GM21447 (cell line): Measurements from ENCODE around the gene STK39.

Source experiments
- ATAC-seq: cut with Tn5 transposase; IDR thresholded peaks from one replicate; pipeline ENCODE4 v1.9.1; 2021; ENCODE audit not compliant: unreplicated experiment

The STK39 gene

DNA sequence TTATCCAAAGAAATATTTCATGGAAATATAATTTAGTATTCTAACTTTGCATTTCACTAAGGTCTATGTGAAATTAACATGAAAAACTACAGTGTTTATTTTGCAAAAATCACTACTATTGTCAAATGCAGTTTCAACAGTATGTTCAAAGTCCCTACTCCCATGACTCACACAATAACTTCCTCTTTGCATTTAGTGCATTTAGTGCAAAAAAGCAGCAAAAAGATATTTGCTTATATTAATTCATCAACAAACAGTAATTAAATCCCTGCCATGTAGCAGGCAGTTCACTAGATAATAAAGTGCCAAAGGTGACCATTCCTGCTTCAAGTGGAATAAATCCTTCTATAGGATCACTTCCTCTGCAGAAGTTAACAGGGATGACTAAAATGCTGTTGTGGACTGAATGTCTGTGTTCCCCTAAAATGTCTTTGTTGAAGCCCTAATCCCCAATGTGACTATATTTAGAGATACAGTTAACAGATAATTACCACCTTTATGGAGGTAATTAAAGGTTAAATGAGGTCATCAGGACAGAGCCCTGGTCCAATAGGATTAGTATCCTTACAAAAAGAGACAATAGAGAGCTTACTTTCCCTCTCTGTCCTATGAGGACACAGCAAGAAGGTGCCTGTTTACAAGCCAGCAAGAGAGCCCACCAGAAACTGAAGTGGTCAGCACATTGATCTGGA, 61.7 kb downstream of the STK39 start:
- ATAC-seq = no peak

DNA sequence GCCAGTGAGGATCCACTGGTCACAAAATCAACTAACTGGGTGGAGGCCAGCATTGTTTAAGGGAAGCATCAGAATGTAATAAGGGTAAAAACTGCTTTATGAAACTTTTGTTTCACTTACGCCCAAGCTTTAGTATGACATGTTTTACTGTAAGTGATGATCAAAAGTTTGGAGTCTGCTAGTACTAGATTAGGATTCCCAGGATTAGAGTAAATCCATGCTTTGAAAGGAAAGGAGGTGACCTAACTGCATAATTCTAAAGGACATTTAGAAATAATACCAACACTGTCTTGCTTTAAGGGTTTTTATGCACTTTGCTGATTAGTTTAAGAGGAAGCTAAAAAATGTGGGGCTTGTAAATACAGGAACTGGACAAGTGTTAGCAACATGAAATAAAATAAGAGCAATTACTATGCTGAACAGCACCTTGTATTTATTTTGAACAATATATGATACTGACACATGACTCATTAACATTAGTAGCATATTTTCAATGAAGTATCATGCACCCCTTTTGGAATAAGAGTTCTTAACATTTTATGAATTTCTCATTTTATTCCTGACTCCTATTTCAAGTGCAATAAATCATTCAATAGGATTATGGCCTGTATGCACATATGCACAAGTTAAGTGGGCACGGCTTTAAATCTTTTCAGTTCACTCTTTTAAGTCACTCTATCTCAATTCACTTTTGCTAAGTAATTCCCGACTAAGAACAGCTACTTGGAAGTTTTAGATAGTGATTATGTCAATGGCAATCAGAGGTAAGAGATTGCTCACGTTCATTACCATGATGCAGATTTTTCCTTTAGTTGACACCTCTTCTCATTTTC, 62.5 kb downstream of the STK39 start:
- ATAC-seq = no peak

- ATAC-seq = no peak
Observed at GRCh38 chr2:168183308-168183997, 63.9 kb downstream of the STK39 start.

- ATAC-seq = no peak
Observed at GRCh38 chr2:168182550-168183249, 64.7 kb downstream of the STK39 start.

GRCh38 chr2:168181825-168182224, 65.6 kb downstream of the STK39 start:
- ATAC-seq = no peak

DNA sequence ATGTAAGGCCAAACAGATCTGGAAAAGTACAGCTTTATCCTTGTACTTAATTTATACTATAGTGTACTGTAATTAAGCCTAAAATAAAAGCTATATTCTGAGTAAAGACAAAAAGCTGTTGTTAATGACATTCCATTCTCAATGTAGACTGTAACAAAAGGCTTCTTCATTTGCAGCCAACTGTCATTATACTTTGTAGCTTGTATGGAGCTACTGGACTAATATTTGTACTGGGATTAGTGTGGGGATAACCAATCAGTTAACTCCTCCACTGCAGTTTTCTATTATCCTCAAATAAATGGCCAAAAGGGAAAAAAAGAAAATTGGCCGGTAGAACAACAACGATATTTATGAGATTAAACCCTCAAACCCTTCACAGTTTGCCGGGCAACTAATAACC, 66.5 kb downstream of the STK39 start:
- ATAC-seq = no peak

DNA sequence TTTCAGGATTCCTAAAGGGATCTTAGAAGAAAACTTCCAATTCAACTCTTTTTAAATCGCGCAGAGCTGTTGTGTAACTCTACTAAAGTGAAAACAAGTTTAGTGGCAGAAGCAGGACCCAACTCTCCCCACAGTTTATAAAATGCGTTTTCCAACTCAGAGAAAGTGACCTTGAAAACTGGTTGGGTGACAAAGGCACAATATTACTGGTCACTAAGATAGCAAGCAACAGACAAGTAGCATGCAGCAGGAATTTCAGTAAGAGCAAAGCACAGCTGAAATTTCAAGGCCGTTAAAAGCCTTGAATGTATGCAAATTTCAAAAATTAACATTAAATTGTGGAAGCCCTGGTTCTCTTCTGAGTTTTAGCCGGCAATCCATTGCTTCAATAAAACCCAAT, 66.9 kb downstream of the STK39 start:
- no peak for ATAC-seq

- ATAC-seq = no peak
Observed at GRCh38 chr2:168179592-168179991, 67.8 kb downstream of the STK39 start.

DNA sequence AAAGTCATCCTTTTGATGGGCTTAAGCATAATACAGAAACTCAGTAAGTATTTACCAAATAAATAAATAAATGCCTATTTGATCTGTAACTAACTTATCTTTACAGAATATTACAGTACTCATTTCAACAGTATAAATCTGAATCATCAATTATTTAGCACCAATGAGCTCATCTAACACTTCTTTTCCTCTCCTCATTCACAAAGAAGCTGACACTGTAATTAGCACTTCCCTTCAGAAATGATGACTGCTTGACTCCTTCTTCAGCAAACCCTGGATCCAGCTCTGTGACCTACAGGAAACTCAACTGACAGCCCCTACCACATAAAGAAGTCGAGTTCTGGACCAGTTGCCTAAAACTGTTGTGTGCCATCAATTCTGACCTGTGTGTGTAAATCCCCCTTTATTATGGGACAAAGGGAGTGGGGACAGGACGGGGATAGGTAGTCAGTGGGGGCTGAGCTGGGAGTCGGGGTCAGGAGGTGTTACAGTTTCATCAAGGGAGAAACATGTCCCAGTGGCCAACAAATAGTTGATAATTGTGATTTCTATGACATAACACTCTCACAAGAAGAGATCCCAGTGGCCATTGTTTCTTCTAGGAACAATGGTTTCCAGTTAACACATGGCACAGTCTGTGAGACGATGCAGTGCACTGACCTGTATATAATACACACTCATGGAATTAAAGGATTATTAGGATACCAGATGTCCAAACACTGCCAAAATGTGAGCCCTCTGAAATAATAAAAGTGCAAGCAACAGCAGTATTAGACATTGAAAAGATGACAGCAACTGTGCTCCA, 68.7 kb downstream of the STK39 start:
- no peak for ATAC-seq

GRCh38 chr2:168176402-168176801, 71.0 kb downstream of the STK39 start:
- no peak for ATAC-seq

- ATAC-seq = no peak
Observed at GRCh38 chr2:168175469-168175868, 71.9 kb downstream of the STK39 start.

DNA sequence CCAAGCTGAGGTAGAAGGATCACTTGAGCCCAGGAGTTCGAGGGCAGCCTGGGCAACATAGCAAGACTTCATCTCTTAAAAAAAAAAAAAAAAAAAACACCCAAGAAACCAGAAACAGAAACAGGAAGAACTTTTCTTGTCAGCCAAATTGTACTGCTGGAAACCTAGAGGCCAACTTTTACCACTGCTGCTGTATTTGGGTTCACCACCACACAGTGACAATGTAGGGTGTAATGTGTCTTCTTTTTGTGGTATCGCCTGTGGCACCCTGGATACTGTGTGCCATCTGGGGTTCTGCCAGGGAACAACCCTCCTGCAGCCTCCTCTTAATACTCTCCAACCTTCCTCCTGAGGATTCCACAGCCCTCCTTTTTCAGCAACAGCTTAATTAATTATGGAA, 72.6 kb downstream of the STK39 start:
- ATAC-seq = no peak

GRCh38 chr2:168172071-168172470, 75.3 kb downstream of the STK39 start:
- ATAC-seq = no peak

DNA sequence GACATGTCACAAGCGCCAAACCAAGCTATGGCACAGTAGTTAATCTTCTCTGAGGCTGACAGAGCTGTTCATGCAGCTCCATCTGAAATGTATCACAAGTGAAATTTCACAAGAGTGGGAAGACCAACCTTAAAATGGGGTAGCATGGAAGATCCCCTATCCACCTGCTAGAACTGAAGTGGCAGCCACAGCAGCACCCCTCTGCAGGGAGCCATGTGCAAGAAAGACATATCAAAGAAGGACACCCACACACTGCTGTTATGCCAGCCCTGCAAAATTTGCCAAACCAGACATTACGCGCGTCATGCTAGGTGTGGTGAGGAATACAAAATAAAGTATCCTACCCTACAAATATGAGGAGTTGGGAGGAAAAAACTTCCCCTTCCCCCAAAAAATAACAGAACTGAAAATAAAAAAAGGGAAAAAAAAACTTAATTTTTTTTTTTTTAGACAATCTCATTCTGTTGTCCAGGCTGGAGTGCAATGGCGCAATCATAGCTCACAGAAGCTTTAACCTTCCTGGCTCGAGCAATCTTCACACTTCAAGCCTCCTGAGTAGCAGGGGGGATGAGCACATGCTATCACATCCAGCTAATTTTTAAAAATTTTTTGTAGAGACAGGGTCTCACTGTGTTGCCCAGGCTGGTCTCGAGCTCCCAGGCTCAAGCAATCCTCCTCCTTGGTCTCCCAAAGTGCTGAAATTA, 76.2 kb downstream of the STK39 start:
- no peak for ATAC-seq

- no peak for ATAC-seq
Observed at GRCh38 chr2:168169097-168169745, 78.2 kb downstream of the STK39 start.

GRCh38 chr2:168167511-168168263, 79.7 kb downstream of the STK39 start:
- ATAC-seq = no peak

GRCh38 chr2:168166902-168167510, 80.4 kb downstream of the STK39 start:
- no peak for ATAC-seq
